ENCODE measurements around the gene FLRT2.

DNA sequence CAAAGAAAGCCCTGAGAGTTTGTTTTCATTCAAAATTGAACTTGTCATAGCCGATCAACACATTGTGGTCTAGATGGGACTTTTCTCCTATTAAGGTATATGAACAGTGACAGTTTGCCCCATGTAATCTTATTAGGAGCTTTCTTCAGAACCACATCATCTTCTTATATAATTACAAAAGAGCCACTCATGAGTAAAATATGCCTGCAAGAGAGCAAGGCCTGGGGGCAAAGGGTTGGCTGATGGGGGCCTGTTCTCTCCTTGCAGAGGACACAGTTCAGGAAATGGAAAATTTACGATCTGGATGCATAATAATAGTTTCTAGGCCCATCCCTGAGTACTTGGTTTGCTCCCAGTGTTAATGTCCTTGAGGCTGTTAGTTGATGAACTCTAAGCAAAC is 87.8 kb downstream of the FLRT2 start:
- TF ChIP-seq, protein P1, sequence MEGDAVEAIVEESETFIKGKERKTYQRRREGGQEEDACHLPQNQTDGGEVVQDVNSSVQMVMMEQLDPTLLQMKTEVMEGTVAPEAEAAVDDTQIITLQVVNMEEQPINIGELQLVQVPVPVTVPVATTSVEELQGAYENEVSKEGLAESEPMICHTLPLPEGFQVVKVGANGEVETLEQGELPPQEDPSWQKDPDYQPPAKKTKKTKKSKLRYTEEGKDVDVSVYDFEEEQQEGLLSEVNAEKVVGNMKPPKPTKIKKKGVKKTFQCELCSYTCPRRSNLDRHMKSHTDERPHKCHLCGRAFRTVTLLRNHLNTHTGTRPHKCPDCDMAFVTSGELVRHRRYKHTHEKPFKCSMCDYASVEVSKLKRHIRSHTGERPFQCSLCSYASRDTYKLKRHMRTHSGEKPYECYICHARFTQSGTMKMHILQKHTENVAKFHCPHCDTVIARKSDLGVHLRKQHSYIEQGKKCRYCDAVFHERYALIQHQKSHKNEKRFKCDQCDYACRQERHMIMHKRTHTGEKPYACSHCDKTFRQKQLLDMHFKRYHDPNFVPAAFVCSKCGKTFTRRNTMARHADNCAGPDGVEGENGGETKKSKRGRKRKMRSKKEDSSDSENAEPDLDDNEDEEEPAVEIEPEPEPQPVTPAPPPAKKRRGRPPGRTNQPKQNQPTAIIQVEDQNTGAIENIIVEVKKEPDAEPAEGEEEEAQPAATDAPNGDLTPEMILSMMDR (conservative IDR thresholded peaks at IDR 0.05; ENCODE audit: low read depth, low read length), result no peak
- TF ChIP-seq POLR2A (IDR thresholded peaks at IDR 0.05; ENCODE audit: low read depth, low read length) (no peak), MXI1 (IDR thresholded peaks at IDR 0.05; ENCODE audit: borderline replicate concordance, low read depth, low read length) (no peak), FOS (IDR thresholded peaks at IDR 0.05; ENCODE audit: low read depth, low read length) (no peak), MAFK (IDR thresholded peaks at IDR 0.05; ENCODE audit: low read depth, low read length) (no peak), CEBPB (IDR thresholded peaks at IDR 0.05; ENCODE audit: low read depth, low read length) (no peak), RAD21 (IDR thresholded peaks at IDR 0.05; ENCODE audit: low read length) (no peak), MAZ (IDR thresholded peaks at IDR 0.05; ENCODE audit: borderline replicate concordance, low read depth, low read length) (no peak), CHD1 (IDR thresholded peaks at IDR 0.05; ENCODE audit: low read depth, low read length) (no peak), RFX5 (IDR thresholded peaks at IDR 0.05; ENCODE audit: low read depth, low read length) (no peak)
- TF ChIP-seq, protein P2, sequence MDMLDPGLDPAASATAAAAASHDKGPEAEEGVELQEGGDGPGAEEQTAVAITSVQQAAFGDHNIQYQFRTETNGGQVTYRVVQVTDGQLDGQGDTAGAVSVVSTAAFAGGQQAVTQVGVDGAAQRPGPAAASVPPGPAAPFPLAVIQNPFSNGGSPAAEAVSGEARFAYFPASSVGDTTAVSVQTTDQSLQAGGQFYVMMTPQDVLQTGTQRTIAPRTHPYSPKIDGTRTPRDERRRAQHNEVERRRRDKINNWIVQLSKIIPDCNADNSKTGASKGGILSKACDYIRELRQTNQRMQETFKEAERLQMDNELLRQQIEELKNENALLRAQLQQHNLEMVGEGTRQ (IDR thresholded peaks at IDR 0.05; ENCODE audit: low read depth, low read length), result no peak
- TF ChIP-seq, protein P3, sequence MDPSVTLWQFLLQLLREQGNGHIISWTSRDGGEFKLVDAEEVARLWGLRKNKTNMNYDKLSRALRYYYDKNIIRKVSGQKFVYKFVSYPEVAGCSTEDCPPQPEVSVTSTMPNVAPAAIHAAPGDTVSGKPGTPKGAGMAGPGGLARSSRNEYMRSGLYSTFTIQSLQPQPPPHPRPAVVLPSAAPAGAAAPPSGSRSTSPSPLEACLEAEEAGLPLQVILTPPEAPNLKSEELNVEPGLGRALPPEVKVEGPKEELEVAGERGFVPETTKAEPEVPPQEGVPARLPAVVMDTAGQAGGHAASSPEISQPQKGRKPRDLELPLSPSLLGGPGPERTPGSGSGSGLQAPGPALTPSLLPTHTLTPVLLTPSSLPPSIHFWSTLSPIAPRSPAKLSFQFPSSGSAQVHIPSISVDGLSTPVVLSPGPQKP (IDR thresholded peaks at IDR 0.05; ENCODE audit: borderline replicate concordance, low read depth, low read length), result no peak
